SKM-1 (cell line): ENCODE measurements around the gene MRM1.
"Not testable (repeated sequence)": the region's sequence is repeated elsewhere in the genome, so short reads cannot be mapped to it uniquely, and the experiment has no call there.

Experiments used
- DNase-seq: peaks from one replicate; lab custom pipeline; 2025; ENCODE audit not compliant: unreplicated experiment; lab: John Stamatoyannopoulos, UW

The MRM1 gene

DNA sequence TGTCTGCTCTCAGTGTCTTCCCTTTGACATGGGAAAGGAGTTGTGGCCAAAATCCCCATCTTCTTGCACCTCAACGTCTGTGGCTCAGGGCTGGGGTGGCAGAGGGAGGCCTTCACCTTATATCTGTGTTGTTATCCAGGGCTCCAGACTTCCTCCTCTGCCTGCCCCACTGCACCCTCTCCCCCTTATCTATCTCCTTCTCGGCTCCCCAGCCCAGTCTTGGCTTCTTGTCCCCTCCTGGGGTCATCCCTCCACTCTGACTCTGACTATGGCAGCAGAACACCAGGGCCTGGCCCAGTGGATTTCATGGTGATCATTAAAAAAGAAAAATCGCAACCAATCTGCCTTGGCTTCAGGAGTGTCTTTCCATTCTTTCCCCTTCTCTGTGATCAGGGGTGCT is 918 bp upstream of the MRM1 start:
- no peak for DNase-seq

DNA sequence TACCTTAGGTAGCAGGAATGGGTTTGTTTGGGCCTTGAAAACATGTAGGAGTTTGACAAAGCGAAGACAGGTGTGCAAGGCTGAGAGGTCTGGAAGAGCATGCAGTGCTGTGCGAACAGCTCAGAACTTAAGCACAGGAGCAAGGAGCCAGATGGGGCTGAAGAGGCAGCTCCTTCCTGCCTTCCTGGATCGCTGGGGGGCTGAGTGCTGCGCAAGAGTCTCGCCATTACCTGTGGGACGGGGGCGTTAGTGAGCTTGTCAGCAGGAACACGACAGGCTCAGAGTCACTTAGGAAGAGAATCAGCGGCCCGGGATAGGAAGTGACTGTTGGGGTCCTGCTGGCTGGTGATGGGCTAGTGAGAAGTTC is 464 bp upstream of the MRM1 start:
- no peak for DNase-seq

DNA sequence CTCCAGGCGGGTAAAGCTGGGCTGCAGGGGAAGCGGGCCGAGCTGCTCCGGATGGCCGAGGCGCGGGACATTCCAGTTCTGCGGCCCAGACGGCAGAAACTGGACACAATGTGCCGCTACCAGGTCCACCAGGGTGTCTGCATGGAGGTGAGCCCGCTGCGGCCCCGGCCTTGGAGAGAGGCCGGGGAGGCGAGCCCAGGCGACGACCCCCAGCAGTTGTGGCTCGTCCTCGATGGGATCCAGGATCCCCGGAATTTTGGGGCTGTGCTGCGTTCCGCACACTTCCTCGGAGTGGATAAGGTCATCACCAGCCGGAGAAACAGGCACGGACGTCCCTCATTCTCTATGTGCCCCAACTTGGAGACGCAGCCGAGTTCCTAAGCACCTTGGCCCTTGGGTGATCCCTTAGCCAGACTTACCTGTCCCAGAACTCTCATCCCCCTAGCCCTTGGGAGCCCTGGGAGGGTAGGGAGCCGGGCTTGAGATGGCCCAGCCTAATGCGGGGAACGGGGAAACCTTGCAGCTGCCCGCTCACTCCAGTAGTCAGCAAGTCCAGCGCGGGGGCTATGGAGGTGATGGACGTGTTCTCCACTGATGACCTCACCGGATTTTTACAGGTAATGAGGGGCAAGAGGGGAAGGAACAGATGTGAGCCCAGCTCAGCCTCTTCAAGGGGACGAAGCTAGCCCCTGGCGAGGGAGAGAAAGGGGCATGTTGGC is 806 bp downstream of the MRM1 start:
- no peak for DNase-seq

DNA sequence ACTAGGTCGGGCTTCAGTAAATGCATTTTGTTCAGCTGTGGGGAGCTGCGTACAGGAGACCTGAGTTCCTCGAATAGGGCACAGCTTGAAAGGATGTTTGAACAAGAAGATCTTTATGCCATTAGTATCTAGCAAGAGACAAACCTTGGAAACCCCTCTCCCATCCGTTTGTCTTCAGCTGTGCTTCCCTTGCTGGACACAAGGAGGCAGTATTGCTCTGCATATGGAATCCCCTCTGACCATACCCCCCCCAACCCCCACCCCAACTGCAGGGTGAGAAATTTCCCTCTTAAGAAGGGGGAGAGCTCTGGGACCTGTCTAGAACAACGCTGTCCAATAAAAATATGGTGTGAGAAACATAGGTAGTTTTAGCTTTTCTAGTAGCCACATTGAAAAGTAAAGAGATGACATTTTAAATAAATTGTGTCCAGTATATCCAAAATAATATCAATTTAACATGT is 1.6 kb downstream of the MRM1 start:
- peak; percentile 62 for DNase-seq

DNA sequence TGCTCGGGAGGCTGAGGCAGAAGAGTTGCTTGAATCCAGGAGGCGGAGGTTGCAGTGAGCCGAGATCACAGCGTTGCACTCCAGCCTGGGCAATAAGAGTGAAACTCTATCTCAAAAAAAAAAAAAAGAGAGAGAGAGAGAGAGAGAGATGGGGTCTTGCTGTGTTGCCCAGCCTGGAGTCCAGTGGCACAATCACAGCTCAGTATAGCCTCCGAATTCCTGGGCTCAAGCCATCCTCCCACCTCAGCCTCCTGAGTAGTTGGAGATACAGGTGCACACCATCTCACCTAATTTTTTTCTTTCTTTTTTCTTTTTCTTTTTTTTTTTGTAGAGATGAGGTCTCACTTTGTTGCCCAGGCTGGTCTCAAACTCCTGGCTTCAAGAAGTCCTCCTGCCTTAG is 3.6 kb downstream of the MRM1 start:
- not testable (repeated sequence) for DNase-seq

DNA sequence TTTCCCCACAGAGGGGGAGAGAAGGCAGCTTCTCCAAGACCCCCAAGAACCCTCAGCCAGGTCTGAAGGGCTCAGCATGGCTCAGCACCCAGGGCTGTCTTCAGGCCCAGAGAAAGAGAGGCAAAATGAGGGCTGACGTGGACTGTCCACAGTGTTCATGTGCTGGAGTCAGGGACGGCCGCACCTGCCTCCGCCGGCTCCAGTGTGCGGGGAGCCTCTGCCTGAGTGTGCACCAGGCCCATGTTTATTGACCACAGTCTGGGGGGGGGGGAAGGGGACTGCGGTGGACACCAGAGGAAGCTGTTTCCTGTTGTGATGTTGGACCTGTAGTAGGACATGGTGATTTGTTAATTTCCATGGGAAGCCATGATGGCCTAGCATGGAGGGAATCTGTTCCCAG is 6.9 kb downstream of the MRM1 start:
- DNase-seq = no peak

DNA sequence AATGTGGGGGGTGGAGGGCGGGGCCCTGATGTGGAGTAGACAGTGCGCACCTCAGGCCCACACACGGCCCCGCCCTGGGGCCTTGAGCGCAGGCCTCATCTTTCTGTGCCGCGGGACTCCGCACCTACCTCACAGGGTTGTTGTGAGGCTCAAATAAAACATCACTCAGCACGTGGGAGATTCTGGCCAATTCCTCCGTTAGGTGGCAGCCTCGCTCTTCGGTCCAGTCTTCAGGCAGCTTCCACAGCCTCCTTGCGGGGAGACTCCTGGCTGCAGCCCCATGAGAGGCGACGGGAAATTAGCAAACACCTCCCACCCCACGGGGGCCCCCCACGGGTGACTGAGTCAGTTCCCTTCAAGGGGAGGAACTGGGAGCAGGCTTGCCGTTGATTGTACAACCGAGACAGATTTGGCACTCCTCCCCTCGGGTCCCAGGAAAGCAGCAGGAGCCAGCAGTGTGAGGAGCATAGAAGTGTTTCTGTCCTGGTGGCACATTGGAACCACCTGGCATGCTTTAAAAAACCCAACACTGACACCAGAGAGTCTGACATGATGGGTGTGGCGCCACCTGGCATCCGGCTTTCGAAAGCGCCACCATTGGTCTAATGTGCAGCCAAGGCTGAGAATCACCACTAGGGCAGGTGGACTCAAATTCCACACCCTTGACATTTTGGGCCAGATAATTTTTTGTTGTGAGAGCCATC is 7.6 kb downstream of the MRM1 start:
- no peak for DNase-seq

DNA sequence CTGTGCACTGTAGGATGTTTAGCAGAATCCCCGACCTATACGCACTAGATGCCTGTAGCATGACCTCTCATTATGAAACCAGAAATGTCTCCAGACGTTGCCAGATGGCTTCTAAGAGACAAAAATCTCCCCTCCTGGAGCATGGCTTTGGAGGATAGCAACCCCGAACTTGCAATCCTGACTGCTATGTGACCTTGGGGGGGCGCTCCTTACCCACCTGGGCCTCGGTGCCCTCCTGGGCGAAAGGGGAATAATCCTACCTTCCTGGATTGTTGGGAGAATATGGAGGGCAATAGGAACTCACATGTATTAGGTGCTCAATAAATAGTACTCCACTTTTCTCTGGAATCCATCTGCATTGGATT is 8.1 kb downstream of the MRM1 start:
- no peak for DNase-seq

DNA sequence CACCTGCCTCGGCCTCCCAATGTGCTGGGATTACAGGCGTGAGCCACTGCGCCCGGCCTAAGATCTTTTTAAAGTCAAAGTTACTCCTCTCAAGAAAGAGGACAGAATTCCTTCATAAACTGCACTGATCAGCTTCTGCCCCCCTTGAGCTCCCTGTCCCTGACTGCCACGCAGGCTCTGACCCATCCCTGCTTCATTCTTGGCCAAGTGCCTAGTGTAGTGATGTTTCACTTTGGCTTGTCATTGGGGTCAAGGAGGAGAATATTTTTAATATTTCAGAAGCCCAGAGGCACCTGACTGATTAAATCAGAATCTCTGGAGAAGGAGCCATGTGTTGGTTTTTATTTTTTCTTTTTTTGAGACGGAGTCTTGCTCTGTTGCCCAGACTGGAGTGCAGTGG is 9.1 kb downstream of the MRM1 start:
- DNase-seq = no peak

DNA sequence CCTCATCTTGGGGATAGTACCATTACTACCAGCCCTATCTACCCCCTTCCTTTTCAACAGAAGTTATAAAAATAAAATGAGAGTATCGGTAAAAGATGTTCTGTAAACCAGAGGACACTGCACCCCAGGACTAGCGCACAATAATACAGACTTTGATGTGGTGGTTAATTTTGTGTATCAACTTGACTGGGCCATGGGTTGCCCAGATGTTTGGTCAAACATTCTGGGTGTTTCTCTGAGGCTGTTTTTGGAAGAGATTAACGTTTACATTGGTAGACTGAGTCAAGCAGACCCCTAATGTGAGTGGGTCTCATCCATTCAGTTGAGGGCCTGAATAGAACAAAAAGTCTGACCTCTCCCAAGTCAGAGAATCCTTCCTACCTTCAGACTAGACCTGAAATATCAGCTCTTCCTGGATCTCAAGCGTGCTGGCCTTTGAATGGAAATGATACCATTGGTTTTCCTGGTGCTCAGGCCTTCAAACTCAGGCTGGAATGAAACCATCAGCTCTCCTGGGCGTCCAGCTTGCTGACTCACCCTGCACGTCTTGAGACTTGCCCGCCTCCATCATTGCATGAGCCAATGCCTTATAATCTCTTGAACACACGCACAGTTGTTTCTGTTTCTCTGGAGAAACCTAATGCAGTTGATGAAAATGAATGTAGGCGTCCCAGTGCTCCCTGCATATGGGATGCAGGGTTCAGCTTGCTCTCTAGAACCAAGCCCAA is 10.1 kb downstream of the MRM1 start:
- DNase-seq = no peak

DNA sequence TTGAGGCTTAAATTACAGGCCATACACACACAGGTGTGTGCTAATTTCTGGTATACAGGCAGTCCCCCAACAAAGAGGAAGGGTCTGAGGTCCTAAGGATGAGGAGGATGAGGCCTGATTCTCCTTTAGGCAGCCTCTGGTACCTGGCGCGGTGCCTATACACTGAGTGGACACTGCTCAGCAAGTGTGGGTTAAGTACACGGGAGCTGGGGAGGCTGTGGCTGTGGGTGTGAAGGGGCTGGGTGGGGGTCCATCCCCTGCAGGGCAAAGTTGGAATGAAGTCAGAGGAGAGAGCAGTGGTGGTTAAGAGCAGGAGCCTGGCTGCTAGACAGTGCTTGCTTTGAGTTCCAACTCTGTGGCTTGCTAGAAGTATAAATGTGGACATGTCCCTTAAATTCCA is 10.9 kb downstream of the MRM1 start:
- no peak for DNase-seq

DNA sequence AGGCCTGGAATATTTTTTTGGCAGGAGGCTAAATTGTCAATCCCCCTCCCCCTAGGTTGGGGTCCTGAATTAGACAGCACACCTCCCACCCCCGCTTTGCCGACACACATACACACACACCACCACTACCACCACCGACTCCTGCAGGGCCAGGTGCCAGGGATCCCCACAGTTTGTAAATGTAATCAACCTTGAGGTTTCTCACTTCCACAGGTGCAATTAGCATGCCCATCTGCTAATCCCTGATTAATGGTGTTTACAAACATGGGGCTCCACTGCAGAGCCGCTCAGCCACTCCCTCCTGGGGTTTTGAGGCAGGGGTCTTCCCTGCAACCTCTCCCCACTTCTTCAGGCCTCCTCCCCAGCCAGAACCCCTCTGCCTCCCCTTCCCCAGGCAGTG is 11.8 kb downstream of the MRM1 start:
- DNase-seq = no peak

DNA sequence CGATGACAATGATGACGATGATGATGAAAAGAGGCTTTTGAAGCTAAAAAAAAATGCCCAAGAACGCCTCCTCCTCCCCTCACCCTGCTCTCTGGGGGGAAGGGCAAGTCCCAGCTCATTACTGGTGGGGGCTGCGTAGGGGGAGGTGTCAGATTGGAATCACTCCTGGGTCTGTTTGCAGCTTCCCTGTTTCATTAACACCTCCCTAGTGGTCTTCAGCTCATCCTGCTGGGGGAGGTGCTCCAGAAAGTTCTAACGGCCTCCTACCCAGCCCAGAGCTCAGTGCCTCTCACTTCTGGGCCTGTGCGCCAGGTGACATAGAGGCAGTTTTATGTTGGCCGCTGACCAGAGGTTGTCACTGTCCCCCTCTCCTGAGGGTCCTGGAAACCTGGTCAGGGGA is 12.7 kb downstream of the MRM1 start:
- no peak for DNase-seq

DNA sequence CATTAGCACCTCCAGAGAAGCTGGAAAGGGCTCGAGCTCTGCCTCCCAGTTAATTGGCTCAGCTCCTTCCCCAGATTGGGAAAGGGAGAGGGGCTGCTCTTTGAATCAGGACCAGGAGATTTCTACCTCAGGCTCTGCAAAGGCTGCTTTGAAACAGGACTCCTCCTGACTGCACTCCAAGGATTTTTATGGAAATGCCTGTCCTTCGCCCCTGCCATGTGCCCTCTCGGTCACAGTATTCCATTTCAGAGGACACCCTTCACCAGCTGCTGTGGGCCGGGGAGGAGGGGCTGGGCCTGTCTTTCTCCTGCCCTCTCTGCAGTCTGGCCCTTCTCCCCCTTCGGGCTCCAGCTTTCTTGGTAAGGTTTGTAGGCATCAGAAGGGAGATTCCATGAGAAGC is 13.6 kb downstream of the MRM1 start:
- DNase-seq = no peak

DNA sequence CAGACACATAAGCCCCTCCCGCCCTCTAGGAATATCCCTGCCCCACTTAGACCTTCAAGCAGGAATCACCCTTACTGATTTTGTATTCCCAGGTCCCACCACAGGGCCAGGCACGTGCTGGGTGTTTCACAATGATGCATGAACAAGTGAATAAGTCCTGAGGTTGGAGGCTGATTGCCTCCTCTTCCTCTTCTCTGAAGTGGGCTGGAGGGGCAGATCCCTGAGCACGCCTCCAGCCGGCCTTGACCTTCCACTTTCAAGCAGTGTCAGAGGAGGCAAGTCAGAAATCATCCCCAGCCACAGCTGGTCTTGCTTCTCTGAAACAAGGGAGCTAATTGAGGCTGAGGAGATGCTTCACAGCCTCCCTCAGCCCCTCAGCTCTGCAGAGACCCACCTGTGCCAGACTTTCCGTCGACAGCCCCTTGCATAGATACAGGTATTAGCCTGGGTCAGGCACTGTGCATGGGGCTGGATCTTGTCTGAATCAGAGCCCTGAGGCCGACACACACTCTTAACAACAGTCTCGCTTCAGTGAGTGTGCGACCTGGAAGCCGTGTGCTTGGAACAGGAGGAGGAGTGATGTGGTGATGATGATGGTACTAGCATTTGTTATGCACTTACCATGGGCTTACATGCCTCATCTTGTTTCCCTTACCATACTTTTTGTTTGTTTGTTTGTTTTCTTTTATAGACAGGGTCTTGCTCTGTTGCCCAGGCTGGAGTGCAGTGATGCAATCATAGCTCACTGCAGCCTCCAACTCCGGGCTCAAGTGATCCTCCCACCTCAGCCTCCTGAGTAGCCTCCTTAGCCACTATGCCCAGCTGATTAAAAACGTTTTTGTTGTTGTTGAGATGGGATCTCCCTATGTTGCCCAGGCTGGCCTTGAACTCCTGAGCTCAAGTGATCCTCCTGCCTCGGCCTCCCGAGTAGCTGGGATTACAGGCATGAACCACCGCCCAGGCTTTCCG is 15.0 kb downstream of the MRM1 start:
- DNase-seq = peak; percentile 20

DNA sequence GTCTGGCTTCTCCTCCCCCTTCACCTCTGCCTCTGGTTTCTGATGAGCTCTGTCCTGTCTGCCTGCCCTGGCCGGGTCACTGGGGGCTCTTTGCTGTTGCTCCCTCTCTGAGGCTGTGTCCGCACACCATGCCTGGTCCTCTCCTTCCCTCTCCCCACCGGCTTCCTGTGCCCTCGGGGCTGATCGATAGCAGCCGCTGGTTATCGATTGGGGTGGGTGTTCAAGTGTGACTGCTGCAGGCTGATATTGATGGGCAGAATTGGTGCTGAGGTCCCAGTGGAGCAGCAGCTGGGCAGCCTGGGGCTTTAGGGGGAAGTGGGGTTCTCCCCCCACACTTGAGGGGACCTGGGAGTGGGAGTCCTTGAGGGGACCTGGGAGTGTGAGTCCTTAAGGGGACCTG is 16.4 kb downstream of the MRM1 start:
- no peak for DNase-seq

DNA sequence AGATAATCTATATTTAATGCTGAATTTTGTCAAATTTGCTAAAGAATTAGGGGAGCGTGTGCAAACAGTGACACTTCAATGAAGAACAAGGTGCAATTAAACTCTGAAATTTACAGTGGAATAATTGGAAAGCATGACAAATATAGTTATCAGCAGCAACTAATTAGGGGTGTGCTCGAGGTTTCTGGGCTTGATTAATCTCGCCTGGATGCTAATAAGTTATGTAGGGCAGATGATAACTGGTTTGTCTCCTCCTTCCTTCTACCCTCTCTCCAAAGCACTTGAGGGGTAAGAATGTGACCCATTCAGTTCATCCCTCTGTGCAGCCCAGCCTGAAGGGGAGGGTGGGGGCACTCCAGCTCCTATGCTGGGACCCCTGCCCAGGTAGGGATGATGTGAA is 21.9 kb downstream of the MRM1 start:
- no peak for DNase-seq

DNA sequence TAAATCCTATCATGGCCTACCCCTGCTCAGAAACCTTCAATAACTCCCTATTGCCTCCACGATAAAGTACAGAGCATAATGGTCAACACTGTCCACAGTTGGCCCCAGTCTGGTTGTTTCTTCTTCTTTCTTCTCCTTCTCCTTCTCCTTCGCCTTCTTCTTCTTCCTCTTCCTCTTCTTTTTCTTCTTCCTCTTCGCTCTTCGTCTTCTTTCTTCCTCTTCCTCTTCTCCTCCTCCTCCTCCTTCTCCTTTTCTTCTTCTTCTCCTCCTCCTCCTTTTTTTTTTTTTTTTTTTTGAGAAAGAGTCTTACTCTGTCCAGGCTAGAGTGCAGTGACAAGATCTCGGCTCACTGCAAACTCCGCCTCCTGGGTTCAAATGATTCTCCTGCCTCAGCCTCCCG is 23.8 kb downstream of the MRM1 start:
- DNase-seq = peak; percentile 23

DNA sequence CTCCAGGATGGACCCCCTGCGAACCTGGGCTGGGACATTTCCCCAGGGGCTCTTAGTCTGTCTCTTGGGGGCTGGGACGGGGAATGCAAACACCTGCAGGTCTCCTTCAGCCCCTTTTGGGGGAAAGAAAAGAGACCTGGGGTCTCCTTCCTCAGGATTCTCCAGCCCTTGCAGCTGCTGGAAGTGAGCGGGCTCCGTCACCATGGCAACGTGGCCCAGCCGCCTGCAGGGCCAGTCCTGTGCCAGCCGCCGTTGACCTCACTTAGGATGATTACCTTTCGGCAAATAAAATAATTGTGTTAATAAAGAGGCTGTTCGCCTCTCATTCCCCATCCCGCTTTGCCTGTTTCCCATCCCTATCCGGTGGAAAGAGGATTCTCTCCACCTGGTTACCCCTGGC is 25.7 kb downstream of the MRM1 start:
- no peak for DNase-seq

DNA sequence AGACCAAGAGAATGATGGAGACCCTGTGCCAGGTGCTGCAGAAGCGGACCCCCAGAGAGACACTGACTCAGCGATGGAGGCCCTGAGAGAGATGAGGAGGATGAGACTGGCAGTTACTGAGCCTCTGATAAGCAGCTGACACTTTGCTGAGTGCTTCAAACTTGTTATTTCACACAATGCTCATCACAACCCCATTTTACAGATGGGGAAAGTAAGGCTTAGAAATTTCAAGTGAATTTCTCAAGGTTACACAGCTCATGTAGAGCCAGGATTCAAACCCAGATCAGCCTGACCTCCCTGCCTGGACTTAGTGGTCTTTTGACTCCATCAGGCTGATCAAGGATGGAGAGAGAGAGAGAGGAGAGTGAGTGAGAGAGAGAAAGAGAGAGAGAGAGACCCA is 27.2 kb downstream of the MRM1 start:
- no peak for DNase-seq

DNA sequence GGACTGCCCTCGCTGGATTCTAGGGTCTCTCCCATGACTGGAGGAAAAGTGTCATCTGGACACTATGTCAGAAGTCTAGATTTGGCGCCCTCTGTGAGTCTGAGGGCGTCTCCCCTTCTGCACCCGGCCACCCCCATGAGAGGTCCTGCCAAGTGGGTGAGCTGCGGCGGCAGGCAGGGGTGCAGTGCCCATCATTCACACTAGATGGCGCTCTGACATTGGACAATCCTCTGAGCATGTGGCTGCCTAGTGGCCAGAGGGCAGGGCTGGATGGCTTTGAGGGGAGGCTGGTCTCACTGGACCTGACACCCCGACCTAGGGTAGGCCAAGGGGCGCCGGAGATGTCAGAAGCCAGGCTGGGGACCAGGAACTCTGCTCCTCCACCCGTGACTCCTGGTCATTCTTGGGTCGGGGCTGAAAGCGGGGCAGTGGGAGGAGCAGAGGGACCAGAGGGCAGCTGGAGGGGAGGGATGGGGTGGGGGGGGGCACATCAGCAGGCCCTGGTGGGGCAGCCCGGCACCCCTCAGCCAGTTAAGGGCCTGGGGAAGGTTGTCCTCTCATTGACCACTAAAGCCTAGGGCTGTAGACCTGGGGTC is 28.0 kb downstream of the MRM1 start:
- peak; percentile 63 for DNase-seq
